ENCODE results near the gene EARS2.
"Not testable (repeated sequence)": the region's sequence is repeated elsewhere in the genome, so short reads cannot be mapped to it uniquely, and the experiment has no call there.

EARS2 gene

DNA sequence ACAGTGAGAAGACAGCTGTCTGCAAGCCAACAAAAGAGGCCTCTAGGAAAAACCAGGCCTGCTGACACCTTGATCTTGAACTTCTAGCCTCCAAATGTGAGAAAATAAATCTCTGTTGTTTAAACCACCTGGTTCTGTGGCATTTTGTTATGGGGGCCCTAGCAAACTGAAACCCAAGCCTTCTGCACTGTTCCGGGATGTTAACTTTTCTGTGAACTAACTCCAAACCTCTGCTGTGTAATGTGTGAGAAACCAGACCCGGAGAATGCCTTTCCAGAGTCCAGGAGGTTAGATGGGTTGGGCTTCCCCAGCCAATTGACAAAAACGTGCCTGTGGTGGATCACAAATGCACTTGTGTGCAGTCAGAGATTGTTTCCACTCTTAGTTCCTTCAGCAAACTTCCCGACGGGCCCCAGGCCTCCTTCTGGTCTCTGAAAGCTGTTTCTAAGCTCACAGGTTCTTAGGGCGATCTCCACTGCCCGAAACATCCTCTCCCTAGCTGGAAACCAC, 33.2 kb downstream of the EARS2 start:
- no peak for DNase-seq

DNA sequence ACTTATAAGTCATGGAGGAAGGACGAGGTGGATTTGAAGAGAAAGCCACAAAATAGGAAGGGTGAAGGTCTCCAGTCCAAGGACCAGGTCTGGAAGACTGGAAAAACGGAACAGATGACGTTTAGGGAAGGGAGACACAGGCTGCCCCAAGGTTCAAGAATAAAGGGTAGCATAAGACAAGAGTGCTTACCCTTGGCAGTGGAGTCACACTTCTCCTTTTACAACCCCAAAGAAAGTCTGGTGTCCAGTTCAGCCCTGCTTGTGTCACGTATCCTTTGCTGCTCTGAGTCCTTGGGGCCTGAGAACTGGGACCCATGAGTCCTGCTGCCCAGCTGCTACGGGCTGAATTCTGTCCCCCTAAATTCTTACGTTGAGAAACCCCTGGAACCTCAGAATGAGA, 33.8 kb downstream of the EARS2 start:
- no peak for DNase-seq

DNA sequence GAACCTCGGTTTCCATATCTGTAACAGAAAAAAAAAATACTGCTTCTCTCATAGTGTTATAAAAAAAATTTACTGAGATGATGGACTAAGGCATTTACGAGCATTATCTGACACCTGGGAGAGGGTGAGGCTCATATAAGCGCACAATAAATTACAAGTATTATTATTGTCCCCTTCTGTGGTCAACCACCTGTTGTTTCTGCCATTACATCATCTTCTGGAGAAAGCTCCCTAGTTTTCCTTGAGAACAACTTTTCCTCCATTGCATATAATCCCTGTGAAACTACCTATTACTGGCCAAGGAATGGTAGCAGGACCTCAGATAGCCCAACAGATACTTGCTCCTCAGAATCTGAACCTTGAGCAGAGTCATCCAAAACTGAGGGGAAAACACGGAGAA, 35.2 kb downstream of the EARS2 start:
- no peak for DNase-seq

DNA sequence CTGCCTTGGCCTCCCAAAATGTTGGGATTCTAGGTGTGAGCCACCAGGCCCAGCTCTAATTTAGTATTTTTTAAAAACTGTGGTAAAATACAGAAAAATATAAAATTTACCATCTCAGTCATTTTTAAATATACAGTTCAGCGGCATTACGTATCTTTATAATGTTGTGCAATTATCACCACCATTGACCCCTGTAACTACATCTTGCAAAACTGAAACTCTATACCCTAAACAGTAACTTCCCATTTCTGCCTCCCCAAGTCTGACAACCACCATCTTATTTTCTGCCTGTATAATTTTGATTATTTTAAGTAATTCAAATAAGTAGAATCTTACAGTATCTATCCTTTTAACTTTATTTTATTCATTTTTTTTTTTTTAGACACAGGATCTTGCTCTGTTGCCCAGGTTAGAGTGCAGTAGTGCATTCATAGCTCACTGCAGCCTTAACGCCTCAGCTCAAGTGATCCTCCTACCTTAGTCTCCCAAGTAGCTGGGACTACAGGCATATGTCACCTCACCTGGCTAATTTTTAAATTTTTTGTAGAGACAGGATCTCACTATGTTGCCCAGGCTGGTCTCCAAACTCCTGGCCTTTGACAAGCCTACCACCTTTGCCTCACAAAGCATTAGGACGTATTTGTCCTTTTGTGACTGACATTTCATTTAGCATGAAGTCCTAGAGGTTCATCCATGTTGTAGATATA, 36.0 kb downstream of the EARS2 start:
- DNase-seq = no peak

GRCh38 chr16:23520500-23520899, 36.6 kb downstream of the EARS2 start:
- no peak for DNase-seq

DNA sequence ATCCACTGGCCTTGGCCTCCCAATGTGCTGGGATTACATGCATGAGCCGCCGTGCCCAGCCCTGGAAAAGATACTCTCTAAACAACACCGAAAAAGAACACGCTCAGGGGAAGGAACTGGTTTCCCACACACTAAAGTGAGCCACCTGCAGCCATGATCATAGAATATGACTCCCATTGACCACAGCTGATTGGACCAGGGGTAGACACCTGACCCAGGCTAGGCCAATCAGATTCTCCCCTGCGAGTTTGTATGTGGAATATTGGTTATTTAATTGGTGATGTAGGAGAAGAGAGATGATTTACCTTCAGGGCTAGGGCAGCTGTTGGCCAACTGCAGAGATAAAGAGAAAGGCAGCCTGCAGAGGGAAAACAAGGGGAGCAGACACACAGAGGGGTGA, 37.9 kb downstream of the EARS2 start:
- DNase-seq = no peak

GRCh38 chr16:23518435-23518891, 38.7 kb downstream of the EARS2 start:
- no peak for DNase-seq

DNA sequence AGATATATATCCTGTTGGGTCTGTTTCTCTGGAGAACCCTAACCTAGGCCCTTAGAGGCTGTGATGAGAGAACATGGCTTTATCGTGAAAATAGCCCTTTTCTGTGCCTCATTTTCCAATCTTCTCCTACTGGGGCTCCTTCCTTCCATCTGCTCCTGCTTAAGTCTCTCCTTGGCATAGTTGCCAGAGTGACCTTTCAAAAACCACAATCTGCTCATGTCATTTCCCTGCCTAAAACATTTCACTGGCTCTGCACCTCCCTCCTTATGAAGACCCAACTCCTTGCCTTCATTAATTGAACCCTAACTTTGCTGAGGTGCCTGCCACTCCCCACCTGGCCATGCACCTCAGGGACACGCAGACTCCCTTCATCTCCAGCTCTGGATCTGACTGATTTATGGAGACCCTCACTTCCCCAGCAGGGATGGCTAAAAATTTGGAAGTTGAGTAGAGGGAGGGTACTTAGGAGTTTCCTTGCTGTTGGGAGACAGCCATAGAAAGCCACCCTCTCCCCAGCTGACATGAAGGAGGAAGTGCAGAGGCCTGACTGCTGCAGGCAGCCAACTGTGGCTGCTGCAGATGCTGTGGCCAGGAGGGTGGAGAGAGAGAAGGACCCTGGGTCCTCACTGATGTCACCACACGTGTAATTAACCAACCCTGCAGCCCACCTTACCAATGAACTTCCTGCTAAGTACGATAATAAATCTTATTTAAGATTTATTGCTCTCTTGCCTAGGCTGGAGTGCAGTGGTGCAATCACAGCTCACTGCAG, 40.6 kb downstream of the EARS2 start:
- DNase-seq = no peak

- DNase-seq = no peak
These were observed 41.3 kb downstream of the EARS2 start for GRCh38 chr16:23515881-23516280.

DNA sequence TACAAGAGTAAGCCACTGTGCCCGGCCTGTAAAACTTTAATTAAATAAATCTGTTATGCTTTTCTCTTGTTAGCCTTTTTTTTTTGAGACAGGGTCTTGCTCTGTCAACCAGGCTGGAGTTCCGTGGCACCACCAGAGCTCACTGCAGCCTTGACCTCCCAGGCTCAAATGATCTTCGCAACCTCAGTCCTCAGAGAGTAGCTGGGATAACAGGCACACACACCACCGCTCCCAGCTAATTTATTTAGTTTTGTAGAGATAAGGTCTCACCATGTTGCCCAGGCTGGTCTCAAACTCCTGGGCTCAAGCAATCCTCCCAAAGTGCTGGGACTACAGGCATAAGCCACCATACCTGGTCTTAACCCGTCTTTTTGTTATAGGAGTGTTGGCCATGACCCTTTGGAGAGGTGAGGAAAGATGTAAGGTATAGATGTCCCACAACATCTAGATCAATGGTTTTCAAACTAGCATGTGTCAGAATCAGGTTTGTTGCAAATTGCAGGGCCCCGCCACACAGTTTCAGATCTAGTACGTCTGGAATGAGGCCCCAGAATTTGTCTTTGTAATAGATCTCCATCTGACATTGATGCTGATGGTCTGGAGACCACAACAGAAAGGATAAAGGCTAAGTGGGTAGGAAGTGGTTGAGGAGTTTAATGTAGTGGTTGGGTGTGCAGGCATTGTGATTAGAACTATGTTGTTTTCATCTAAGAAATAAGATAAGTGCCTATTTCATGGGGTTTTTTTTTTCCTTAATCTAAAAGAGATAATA, 42.6 kb downstream of the EARS2 start:
- peak; percentile 10 for DNase-seq

- no peak for DNase-seq
These were observed 44.9 kb downstream of the EARS2 start for GRCh38 chr16:23512168-23512695.

- no peak for DNase-seq
These were observed 45.4 kb downstream of the EARS2 start for GRCh38 chr16:23511731-23512130.

GRCh38 chr16:23510915-23511270, 46.3 kb downstream of the EARS2 start:
- not testable (repeated sequence) for DNase-seq

DNA sequence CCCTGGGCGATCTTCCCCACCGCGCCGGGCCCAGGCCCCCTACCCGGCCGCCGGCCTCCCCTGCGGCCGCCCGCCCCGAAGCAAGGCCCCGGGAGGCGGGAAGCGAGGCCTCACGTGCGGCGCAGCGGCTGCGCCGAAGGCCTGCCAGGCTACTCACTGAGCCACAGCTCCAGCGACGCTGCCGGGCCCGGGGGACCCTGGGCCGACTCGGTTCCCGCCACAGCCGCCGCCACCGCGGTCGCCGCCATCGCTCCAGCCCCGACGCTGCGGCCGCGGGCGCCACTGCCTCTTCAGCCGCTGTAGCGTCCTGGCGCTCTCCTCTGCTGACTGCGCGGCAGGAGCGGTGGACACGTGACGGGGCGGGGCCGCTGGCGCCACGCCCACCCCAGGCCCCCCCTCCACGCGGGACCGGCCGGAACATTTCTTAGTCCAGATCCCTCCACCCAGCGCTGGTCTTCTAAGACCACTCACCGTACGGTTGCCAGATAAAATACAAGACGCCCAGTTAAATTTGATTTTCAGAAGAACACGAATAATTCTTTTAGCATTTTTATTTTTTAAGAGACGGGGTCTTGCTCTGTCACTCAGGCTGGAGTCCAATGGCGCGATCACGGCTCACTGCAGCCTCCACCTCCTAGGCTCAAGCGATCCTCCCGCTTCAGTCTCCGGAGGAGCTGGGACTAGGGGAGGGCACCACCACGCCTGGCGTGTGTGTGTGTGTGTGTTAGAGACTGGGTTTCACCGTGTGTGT, 46.8 kb downstream of the EARS2 start, which contains the start of gene GGA2:
Gene GGA2 (minus strand): TSS at position 331 of the 751 bp plus-strand sequence. CDS start 83 bp downstream, at position 248.
- peak; percentile 74 for DNase-seq

DNA sequence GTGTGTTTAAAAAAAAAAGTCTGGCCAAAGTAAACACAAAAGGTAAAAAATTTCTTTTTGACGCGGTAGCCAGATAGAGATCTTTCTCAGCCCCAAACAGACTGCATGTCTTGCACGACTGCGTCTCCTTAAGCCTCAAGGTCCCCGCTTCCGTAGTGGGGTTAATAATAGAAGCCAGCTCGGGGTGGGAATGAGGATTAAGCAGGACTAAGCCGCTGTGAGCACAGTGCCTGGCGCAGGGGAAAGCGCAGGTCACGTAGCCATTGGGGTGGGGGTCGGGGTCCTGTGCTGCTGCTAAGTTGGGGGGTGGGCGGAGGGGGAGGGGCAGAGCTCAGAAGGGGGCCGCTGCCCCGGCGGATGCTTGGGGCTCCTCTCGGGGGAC, 47.4 kb downstream of the EARS2 start:
- peak; percentile 16 for DNase-seq

DNA sequence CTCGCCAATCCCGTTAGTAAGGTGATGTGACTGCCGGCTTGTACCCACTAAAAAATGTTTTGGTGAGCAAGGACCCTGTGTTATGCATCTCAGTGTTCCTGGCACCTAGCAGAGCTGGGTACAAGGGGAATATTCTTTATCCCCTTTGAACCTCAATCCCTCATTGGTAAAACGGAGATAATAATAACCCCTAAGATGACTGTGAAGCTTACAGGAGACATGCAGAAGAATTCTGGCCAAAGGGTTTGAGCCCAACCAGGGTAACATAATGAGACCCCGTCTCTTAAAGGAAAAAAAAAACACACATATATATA, 47.8 kb downstream of the EARS2 start:
- DNase-seq = no peak

- DNase-seq = no peak
These were observed 48.3 kb downstream of the EARS2 start for GRCh38 chr16:23508589-23509440.

- DNase-seq = no peak
These were observed 50.5 kb downstream of the EARS2 start for GRCh38 chr16:23506606-23506994.

GRCh38 chr16:23505671-23506605, 51.2 kb downstream of the EARS2 start:
- no peak for DNase-seq

DNA sequence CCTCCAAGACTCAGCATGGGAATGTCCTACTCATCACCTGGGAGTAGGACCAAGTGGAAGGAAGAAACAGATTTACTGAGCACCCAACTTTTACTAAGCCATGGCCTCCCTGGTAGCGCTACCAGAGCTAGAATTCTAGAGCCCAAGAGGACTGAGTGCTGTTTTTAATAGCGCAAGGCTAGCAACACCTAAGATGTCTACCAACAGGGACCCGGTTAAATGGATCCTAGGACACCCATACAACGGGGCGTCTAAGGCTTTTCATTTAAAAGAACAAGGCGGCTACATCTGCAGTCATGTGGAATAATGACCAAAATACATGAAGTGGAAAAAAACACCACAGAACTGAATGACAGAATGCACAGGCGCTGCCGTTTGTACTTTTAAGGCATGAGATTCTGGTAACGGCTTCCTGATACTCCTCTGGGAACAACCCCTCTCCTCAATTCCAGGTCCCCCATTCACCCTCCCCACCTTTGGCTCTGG, 51.9 kb downstream of the EARS2 start:
- no peak for DNase-seq
